CD4-positive, alpha-beta T cell treated with Interleukin-10 for 1 hour (primary cell): Measurements from ENCODE around the gene NCOA5.
A peak's percentile ranks its signal among the peaks of the same experiment; 100 is the strongest.

Source experiments
- DNase-seq: peaks from one replicate; pipeline ENCODE4 v3.0.0-alpha.2; 2020

Gene NCOA5

DNA sequence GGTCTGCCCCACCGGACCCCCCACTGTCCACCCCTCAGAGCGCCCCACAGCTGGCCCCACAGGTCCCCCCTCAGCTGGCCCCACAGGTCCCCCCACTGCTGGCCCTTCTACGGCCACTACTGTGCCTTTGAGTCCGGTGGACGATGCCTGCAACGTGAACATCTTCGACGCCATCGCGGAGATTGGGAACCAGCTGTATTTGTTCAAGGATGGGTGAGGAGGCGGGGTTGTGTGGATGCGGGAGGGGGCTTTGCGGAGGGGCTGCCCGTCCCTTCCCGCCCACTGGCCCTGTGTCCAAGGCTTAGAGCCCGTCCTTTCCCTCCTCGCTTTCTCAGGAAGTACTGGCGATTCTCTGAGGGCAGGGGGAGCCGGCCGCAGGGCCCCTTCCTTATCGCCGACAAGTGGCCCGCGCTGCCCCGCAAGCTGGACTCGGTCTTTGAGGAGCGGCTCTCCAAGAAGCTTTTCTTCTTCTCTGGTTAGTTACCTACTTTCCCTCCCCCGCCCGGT lies 76.4 kb downstream of the NCOA5 start:
- no peak for DNase-seq

DNA sequence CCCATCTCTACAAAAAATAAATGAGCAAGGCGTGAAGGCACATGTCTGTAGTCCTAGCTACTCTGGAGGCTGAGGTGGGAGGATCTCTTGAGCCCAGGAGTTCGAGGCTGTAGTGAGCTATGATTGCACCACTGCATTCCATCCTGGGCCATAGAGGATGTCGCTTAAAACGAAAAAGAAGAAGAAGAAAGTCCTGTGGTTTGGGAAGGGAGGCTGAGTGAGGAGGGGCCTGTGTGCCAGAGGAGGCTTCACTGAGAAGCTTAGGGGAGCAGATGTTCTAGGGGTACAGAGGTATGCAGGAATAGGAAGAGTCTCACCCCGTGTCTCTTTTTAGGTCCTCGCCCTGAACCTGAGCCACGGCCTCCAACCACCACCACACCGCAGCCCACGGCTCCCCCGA lies 76.8 kb downstream of the NCOA5 start:
- DNase-seq = no peak

DNA sequence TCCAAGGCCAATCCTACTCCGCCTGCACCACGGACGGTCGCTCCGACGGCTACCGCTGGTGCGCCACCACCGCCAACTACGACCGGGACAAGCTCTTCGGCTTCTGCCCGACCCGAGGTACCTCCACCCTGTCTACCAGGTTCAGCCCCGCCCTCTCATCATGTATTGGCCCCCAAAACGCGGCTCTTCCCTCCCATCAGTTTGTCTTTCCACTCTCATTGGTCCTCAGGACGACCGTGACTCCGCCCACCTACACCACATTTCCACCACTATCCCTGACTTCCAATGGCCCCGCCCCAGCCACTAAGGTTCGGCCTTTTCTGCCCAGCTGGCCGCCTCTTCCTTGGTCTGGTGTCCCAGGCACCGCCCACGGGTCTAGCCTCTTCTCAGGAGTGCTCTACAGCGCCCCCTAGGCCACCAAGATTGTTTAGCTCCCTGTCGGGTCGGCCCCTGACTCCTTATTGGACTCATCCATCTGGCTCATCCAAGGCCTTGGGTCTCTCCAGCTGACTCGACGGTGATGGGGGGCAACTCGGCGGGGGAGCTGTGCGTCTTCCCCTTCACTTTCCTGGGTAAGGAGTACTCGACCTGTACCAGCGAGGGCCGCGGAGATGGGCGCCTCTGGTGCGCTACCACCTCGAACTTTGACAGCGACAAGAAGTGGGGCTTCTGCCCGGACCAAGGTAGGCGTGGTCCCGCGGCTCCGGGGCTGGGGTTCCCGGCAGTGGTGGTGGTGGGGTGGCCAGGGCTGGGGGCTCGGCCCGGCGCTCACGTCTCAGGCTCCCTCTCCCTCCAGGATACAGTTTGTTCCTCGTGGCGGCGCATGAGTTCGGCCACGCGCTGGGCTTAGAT lies 77.9 kb downstream of the NCOA5 start:
- DNase-seq = peak; percentile 40
